Activated CD4-positive, alpha-beta T cell treated with anti-CD3 and anti-CD28 coated beads, Interleukin-2, Interleukin-6, amounts not matched to agents 100 ng/mL and 50 ng/mL, durations not matched to agents 16 hours and 8 hours (primary cell): ENCODE measurements around the gene PITX1.

Source experiments
- DNase-seq: peaks from one replicate; pipeline ENCODE4 v3.0.0-alpha.2; 2020

PITX1 gene

GRCh38 chr5:135040333-135041144 lies 6.5 kb upstream of the PITX1 start:
- DNase-seq, result no peak

- no peak for DNase-seq
These were observed 6.0 kb upstream of the PITX1 start for GRCh38 chr5:135040034-135040332.

- no peak for DNase-seq
These were observed 5.4 kb upstream of the PITX1 start for GRCh38 chr5:135039271-135040033.

- no peak for DNase-seq
These were observed 4.8 kb upstream of the PITX1 start for GRCh38 chr5:135038813-135039270.

GRCh38 chr5:135038205-135038812 lies 4.3 kb upstream of the PITX1 start:
- DNase-seq, result no peak

GRCh38 chr5:135037519-135038204 lies 3.6 kb upstream of the PITX1 start:
- DNase-seq, result no peak

DNA sequence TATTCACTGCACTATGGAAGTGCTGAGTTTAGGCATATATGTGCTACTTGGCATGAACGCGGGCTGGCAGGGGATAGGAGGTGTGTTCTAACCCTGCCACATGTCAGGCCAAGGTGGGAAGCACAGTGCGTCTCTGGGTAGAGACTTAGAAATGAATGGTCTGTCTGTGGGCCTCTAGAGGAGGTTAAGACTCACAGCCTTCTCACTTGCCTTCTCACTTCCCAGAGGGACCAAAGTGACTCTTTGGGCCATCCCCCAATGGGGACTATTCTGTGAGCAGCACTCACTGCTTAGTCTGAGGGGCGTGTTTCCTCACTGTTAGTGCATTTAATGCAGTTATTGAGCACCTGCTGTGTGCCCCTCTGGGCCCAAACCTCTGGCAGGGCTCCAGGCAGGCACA lies 2.4 kb upstream of the PITX1 start:
- no peak for DNase-seq

DNA sequence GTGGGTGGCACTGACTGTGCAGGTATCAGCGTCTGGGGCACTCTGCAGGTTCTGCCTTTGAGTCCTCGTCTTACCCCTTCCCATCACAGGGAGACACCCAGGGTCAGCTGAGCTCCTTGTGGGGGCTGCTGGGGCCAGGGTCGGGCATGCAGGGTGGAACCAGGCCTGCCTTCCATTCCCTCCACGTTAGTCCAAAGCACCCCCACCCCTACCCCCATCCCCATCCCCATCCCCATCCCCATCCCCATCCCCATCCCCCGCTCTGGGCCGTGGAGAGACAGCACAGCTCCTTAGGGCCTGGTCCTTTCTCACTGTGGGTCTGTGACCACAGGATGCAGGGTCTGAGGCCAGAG lies 1.6 kb upstream of the PITX1 start:
- no peak for DNase-seq

- DNase-seq, result no peak
These were observed 1.1 kb upstream of the PITX1 start for GRCh38 chr5:135034963-135035677.

DNA sequence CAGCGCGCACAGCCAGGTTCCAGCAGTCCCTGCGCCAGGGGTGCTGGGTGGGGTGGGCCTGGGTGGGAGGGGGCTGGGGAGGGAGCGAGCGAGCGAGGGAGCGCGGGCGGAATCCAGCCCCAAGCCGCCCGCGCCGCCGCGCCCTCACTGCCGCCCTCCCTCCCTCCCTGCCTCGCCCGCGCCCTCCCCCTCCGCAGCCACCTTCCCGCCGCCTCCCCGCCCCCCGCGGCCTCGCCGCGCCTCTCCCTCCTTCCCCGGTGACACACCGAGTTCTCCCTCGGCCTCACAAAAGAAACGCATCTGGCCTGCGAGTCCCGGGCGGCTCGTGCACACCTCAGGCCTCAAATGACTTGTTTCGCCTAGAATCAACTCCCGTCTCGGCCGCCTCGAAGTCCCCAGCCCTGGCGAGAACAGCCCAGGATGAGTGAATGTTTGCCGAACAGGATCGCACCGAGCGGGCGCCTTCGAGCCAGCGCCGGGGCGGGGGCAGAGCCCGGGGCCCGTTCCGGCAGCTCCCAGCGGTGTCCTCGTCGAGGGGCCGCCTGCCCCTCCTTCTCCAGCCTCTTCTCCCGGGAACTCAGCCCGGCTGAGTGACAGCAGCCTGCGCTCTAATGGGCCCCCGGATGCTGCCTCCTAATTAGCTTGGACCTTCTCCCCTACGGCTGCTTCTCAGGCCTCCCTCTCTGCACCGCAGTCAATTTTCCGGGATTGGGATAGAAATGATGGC lies 371 bp upstream of the PITX1 start:
- DNase-seq, result peak; percentile 30

- no peak for DNase-seq
These were observed 798 bp downstream of the PITX1 start for GRCh38 chr5:135032999-135033861.

- DNase-seq, result no peak
These were observed 1.4 kb downstream of the PITX1 start for GRCh38 chr5:135032695-135032998.

DNA sequence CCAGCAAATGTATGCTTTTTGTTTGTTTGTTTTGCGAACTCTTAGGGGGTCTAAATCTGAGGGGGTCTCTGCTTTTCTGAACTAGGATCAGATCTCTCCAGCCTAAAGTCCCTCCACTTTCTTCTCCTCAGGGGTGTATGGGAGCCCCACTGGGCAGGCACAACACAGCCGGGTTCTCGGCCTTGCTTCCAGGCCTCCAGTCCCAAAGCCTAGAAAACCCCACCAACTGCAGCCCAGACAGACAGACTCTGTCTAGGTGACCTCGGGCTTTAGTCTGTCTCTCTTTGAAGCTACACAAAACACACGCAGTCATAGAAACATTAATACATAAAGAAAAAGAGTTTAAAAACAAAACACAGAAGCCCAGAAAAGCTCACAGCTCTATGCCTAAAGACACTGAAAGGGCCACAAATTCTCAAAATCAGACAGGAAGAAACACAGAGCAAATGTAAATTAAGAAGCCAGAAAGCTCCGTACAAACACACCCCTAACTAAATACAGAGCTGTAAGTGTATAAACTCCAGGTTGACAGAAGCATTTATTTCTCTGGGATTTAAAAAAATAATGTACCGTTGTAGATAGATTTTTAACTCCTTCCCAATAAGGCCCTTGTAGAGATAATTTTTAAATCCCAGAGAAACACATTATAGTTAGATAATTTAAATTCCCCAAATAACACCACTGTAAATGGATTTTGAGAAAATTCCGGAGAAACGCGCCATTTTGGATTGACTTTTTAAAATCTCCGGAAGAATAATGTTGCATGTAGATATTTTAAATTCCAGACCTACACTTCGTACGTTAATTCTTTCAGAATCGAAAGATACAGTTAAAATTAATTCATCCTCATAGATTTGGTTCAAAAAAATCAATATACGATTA lies 2.0 kb downstream of the PITX1 start:
- DNase-seq, result no peak

- no peak for DNase-seq
These were observed 2.8 kb downstream of the PITX1 start for GRCh38 chr5:135030956-135031812.

DNA sequence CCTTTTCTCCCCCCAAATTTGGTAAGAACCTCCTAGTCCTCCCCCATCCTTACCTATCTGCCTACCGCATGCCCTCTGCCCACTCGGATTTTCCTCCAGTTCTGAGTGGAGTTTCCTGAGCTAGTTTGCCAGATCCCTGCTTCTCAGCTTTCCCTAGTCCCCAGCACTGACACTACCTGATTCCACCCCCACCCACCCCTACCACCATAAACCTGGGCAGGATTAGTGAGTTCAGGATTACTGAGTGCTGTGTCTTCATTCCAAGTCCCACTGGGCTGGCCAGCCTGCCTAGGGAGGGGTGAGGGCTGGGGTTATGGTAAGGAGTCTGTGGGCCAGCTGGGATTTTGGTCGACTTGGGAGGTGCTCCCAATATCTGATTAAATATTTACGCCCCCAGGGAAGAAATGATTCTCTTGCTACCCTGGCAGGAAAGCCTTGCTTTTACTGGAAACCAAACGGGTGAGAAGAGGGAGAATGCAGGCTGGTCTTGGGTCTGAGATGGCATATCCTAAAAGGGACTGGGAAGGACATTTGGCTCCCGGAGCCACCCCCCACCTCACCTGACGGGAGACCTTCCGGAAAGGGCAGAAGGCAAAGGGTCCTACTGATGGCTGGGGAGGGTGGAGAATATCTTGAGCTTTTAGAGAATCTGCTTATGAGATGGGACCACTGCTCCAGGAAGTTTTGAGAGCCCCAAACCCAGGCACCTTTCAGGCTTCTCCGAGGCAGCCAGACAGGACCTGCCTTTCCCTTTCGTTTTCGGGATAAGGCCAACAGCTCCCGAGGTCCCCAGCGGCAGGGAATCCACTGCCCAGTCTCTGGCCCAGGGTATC lies 3.7 kb downstream of the PITX1 start:
- DNase-seq, result no peak

GRCh38 chr5:135029477-135030122 lies 4.4 kb downstream of the PITX1 start:
- DNase-seq, result no peak

DNA sequence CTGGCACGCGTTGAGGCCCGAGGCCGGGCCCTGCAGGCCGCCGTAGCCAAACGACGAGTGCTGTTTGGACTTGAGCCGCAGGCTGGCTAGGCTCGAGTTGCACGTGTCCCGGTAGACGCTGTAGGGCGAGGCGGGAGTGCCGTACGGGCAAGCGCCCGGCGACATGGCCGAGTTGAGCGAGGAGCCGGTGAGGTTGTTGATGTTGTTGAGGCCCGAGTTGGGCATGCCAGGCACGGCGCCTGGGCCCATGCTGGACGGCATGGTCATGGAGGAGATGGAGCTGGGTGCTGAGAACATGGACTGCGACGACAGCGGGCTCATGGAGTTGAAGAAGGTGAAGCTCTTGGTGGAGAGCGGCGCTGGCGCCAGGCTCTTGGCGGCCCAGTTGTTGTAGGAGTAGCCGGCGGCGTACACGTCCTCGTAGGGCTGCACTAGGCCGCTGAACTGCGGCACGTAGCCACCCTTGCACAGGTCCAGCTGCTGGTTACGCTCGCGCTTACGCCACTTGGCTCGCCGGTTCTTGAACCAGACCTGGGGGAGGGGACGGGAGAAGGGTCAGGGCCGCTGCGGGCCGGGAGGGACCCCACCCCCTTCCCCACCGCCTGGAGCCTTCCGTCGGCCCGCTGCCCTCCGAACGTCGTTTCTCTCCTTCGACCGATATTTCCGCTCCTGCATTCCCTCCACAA lies 5.1 kb downstream of the PITX1 start:
- no peak for DNase-seq
